ENCODE measurements around the gene ZNF469. TPM values are rescaled to one million over a fixed set of nuclear protein-coding genes. Genes with fewer than 3 reads are reported as not detected.

The ZNF469 gene
- polyA plus RNA-seq, 3 donors = 0.02 to 0.16 (median 0.10) TPM

DNA sequence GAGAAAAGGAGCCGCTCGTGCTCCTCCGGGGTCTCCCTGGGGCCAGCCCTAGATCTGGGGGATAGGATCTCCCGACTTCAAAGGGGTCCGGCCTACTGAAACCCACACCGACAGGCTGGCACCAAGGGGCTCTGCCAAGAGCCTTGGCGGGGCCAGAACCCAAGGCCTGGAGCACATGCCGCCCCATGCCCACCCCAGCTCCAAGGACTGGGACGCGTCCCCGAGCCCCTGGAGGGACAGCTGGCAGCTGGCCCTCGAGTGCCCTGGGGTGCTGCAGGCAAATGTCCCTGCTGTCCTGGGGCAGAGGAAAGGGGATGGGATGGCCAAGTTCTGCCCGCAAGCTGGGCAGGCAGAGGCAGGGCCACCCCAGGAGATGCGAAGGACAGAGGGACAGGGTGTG is 38.5 kb downstream of the ZNF469 start:
- no peaks in the 10 kb centered on the region for H3K36me3 Mint-ChIP-seq
- H3K27ac ChIP-seq (ENCODE audit: low read depth in 1 of 2, low read length in 2 of 2) = no peak overlapping the region
- peaks cover 0 to 9% (median 4%) of the 10 kb centered on the region in 7 donors for H3K9me3 Mint-ChIP-seq
- peaks cover 0 to 6% of the 10 kb centered on the region in 2 donors for H3K9me3 ChIP-seq (replicated peaks in 1 of 2; ENCODE audit: control insufficient read depth in 1 of 2, insufficient read depth in 1 of 2, low read length in 2 of 2)
- no peaks in the 10 kb centered on the region for H4K20me1 ChIP-seq (ENCODE audit: insufficient read depth, low read length)
- H3K4me1 Mint-ChIP-seq = no peaks in the 10 kb centered on the region
- no peak overlapping the region for H3K4me3 Mint-ChIP-seq
- H3K4me1 ChIP-seq (ENCODE audit: control insufficient read depth in 1 of 2, insufficient read depth in 2 of 2, low read length in 2 of 2) = no peaks in the 10 kb centered on the region
- H3K27me3 ChIP-seq (ENCODE audit: control insufficient read depth in 2 of 2, insufficient read depth in 2 of 2, low read length in 2 of 2) = peaks cover 0 to 9% of the 10 kb centered on the region in 2 donors
- H3K79me2 ChIP-seq (ENCODE audit: insufficient read depth, low read length) = no peaks in the 10 kb centered on the region
- H3K27me3 Mint-ChIP-seq (ENCODE audit: low read depth in 3 of 3) = peaks cover 8 to 37% (median 16%) of the 10 kb centered on the region in 3 donors
- WGBS (ENCODE audit: insufficient coverage) = 80% methylated on average over 9 of the region's 14 CpGs
- DNase-seq = no peak
- H2AFZ ChIP-seq (ENCODE audit: insufficient read depth, low read depth, low read length, poor library complexity, severe bottlenecking) = no peak overlapping the region
- no peak overlapping the region for H3K4me2 ChIP-seq (replicated peaks; ENCODE audit: extremely low read depth, low read length, poor library complexity, severe bottlenecking)
- no peaks in the 10 kb centered on the region for H3K36me3 ChIP-seq (replicated peaks in 1 of 2; ENCODE audit: control insufficient read depth in 1 of 2, insufficient read depth in 2 of 2, low read length in 2 of 2)
- no peak overlapping the region for H3K4me3 ChIP-seq (replicated peaks in 1 of 3; ENCODE audit: low read depth in 2 of 3, low read length in 3 of 3)
- intact Hi-C loops (cut with micrococcal nuclease) = no loop called here
- TF ChIP-seq, protein P1, sequence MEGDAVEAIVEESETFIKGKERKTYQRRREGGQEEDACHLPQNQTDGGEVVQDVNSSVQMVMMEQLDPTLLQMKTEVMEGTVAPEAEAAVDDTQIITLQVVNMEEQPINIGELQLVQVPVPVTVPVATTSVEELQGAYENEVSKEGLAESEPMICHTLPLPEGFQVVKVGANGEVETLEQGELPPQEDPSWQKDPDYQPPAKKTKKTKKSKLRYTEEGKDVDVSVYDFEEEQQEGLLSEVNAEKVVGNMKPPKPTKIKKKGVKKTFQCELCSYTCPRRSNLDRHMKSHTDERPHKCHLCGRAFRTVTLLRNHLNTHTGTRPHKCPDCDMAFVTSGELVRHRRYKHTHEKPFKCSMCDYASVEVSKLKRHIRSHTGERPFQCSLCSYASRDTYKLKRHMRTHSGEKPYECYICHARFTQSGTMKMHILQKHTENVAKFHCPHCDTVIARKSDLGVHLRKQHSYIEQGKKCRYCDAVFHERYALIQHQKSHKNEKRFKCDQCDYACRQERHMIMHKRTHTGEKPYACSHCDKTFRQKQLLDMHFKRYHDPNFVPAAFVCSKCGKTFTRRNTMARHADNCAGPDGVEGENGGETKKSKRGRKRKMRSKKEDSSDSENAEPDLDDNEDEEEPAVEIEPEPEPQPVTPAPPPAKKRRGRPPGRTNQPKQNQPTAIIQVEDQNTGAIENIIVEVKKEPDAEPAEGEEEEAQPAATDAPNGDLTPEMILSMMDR (IDR thresholded peaks at IDR 0.05) = no peak
- H3K9ac ChIP-seq (ENCODE audit: insufficient read depth, low read length, poor library complexity, severe bottlenecking) = no peak overlapping the region
- no peak overlapping the region for H3K27ac Mint-ChIP-seq

DNA sequence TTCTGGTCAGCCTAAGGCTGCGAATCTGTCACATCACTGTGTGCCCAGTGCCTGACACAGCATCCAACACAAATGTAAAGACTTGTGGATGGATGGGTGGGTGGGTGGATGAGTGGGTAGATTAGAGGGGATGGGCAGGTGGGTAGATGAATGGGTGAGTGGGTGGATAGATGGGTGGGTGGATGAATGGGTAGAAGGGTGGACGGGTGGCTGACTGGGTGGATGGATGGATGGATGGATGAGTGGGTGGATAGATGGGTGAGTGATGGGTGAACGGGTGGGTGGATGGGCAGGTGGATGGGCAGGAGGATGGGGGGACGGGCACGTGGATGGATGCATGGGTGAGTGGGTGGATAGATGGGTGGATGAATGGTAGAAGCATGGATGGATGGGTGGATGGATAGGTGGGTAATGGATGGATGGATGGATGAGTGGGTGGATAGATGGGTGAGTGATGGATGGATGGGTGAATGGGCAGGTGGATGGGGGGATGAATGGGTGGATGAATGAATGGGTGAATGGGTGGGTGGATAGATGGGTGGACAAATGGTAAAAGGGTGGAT is 39.2 kb downstream of the ZNF469 start:
- Mint-ChIP-seq H3K27ac (no peak overlapping the region), H3K4me3 (no peak overlapping the region), H3K9me3 (peaks cover 0 to 9% (median 4%) of the 10 kb centered on the region in 7 donors), H3K27me3 (ENCODE audit: low read depth in 3 of 3) (peaks cover 8 to 37% (median 16%) of the 10 kb centered on the region in 3 donors), H3K4me1 (no peaks in the 10 kb centered on the region), H3K36me3 (no peaks in the 10 kb centered on the region)
- Histone ChIP-seq H3K36me3 (replicated peaks in 1 of 2; ENCODE audit: control insufficient read depth in 1 of 2, insufficient read depth in 2 of 2, low read length in 2 of 2) (no peaks in the 10 kb centered on the region), H3K27ac (ENCODE audit: low read depth in 1 of 2, low read length in 2 of 2) (no peak overlapping the region), H3K4me1 (ENCODE audit: control insufficient read depth in 1 of 2, insufficient read depth in 2 of 2, low read length in 2 of 2) (no peaks in the 10 kb centered on the region), H3K27me3 (ENCODE audit: control insufficient read depth in 2 of 2, insufficient read depth in 2 of 2, low read length in 2 of 2) (peaks cover 0 to 9% of the 10 kb centered on the region in 2 donors), H3K9ac (ENCODE audit: insufficient read depth, low read length, poor library complexity, severe bottlenecking) (no peak overlapping the region), H2AFZ (ENCODE audit: insufficient read depth, low read depth, low read length, poor library complexity, severe bottlenecking) (no peak overlapping the region), H3K4me3 (replicated peaks in 1 of 3; ENCODE audit: low read depth in 2 of 3, low read length in 3 of 3) (no peak overlapping the region), H3K9me3 (replicated peaks in 1 of 2; ENCODE audit: control insufficient read depth in 1 of 2, insufficient read depth in 1 of 2, low read length in 2 of 2) (peaks cover 0 to 6% of the 10 kb centered on the region in 2 donors), H3K4me2 (replicated peaks; ENCODE audit: extremely low read depth, low read length, poor library complexity, severe bottlenecking) (no peak overlapping the region), H3K79me2 (ENCODE audit: insufficient read depth, low read length) (no peaks in the 10 kb centered on the region), H4K20me1 (ENCODE audit: insufficient read depth, low read length) (no peaks in the 10 kb centered on the region)
- 45% methylated on average over 4 of the region's 5 CpGs for WGBS (ENCODE audit: insufficient coverage)
- intact Hi-C loops (cut with micrococcal nuclease) = no loop called here
- DNase-seq = no peak
- TF ChIP-seq, protein P1 (IDR thresholded peaks at IDR 0.05) = no peak

Measured in CD14-positive monocyte (primary cell).